ENCODE data around the gene ZSCAN5B.
"Not testable (repeated sequence)": the region's sequence is repeated elsewhere in the genome, so short reads cannot be mapped to it uniquely, and the experiment has no call there.

The ZSCAN5B gene

GRCh38 chr19:56197646-56198045, at the start of gene ZSCAN5B:
ZSCAN5B (minus strand) TSS chr19:56197783; CDS start chr19:56193052, 4,731 bp downstream.
- not testable (repeated sequence) for DNase-seq (ENCODE audit: low spot score)

- DNase-seq (ENCODE audit: low spot score): not testable (repeated sequence)
Measured at GRCh38 chr19:56245764-56246163, 48.2 kb upstream of the ZSCAN5B start.

DNA sequence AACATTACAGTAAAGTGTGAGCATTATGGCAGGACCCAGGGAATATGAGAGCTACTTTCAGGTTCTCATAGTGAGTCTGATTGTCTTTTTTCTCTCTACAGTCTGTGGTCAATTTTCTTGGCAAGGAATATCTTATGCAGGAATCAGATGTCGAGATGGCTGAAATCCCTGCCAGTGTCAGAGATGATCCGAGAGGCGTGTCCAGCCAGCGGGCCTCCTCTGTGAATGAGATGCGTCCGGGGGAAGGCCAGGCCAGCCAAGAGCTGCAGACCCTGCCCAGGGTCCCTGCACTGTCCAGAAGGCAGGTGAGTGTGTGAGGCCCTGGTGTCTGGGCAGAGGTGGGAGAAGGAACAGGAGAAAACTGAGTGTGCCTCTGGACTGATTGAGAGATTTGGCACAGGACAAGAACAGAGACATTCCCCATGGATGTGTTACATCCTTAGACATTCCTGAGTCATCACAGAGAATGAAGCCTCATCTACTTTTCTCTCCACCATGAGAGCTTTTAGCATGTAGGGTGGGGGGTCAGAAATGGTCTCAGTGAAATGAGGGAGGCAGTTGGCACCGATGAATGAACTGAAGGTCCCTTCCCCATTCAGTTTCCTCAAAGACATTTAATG, 47.6 kb upstream of the ZSCAN5B start:
- peak; percentile 16 for DNase-seq (ENCODE audit: low spot score)

DNA sequence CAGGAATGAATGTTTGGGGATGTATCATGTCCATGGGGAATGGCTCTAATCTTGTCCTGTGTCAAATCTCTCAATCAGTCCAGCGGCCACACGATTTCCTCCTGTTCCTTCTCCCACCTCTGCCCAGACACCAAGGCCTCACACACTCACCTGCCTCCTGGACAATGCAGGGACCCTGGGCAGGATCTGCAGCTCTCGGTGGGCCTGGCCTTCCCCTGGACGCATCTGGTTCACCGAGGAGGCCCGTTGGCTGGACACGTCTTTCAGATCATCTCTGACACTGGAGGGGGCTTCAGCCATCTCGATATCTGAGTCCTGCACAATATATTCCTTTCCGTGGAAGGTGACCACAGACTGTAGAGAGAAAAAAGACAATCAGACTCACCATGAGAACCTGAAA, 25.9 kb upstream of the ZSCAN5B start:
- no peak for DNase-seq (ENCODE audit: low spot score)

- no peak for DNase-seq (ENCODE audit: low spot score)
Measured at GRCh38 chr19:56222901-56223300, 25.3 kb upstream of the ZSCAN5B start.

DNA sequence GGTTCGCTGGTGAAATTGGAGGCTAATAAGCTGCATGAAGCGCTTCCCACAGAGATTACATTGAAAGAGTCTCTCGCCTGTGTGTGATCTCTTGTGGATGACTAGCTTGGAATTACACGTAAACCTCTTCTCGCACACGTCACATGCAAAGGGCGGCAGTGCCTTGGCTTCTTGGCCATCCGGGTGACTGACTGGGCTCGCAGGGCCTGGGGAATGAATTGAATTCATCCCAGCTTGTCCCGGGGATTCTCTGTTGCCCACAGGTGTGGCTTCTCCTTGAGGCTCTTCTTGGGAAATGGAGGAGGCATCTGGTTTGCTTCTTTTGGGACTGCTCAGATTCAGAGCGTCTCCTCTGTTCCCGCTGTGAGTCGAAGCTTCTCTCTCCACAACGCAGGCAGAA, 24.3 kb upstream of the ZSCAN5B start:
- DNase-seq (ENCODE audit: low spot score): no peak

- DNase-seq (ENCODE audit: low spot score): not testable (repeated sequence)
Measured at GRCh38 chr19:56221442-56221841, 23.9 kb upstream of the ZSCAN5B start.

DNA sequence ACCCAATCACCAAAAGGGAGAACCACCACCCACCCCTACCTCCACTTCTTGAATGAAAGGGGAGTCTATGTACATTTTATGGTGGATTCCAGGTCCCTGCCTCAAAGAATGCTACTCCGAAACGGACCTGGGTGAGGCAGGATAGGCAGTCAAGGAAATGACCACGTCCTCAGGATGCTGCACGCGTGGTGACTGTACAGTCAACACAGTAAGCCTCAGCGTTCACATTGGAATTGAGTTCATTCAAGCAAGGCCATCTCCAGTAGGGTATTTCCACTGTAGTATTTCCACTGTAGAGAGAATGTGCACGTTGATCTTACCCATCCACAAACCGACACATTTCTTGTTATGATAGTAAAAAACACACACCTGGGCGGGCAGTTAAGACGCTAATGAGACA, 21.4 kb upstream of the ZSCAN5B start:
- DNase-seq (ENCODE audit: low spot score): no peak

GRCh38 chr19:56217039-56217949, 19.7 kb upstream of the ZSCAN5B start:
- DNase-seq (ENCODE audit: low spot score): peak; percentile 26

- no peak for DNase-seq (ENCODE audit: low spot score)
Measured at GRCh38 chr19:56211718-56212117, 14.1 kb upstream of the ZSCAN5B start.

DNA sequence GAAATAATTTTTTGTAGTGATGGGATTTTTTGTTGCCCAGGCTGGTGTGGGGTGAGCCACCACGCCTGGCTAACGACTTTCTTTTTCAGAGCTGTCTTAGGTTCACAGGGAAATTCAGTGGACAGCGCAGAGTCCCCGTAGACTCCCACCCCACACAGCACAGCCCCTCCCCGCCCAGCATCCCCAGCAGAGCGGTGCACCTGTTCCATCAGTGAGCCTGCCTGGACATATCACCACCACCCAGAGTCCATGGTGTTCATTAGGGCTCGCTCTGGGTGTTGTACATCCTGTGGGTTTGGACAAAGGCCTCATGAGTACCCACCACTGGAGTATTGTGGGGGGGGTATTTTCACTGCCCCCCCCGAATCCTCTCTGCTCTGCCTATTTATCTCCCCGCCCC, 12.5 kb upstream of the ZSCAN5B start:
- not testable (repeated sequence) for DNase-seq (ENCODE audit: low spot score)

GRCh38 chr19:56209091-56209490, 11.5 kb upstream of the ZSCAN5B start:
- DNase-seq (ENCODE audit: low spot score): no peak

GRCh38 chr19:56207581-56207980, 10.0 kb upstream of the ZSCAN5B start:
- DNase-seq (ENCODE audit: low spot score): not testable (repeated sequence)

DNA sequence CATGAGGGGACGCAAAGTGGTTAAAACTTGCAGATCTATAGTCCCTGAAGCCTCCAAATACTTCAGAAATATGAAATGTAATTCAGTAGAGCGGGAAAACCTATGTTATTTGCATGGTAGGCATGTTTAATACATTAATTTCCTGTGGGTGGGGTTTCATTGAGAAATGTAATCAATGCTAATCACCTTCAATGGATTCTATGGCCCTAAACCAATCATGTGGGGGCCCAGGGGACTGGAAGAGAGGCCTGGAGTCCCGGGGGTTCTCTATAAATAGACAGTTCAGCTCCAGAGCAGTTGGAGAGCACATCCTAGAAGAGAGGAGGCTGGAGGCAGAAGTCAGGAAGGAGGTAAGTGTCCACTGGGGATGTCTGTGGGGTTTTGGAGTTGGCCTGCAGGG, 4.4 kb upstream of the ZSCAN5B start, which contains the start of gene ZSCAN5C:
Gene ZSCAN5C, plus strand, starts transcription at position 301 of the 400 bp plus-strand sequence. CDS start 3,641 bp downstream, outside the sequence.
- DNase-seq (ENCODE audit: low spot score): no peak

- DNase-seq (ENCODE audit: low spot score): no peak
Measured at GRCh38 chr19:56199687-56200086, 2.1 kb upstream of the ZSCAN5B start.

GRCh38 chr19:56193981-56194640, 3.5 kb downstream of the ZSCAN5B start:
- no peak for DNase-seq (ENCODE audit: low spot score)

- no peak for DNase-seq (ENCODE audit: low spot score)
Measured at GRCh38 chr19:56191711-56192110, 5.9 kb downstream of the ZSCAN5B start.

- no peak for DNase-seq (ENCODE audit: low spot score)
Measured at GRCh38 chr19:56191115-56191514, 6.5 kb downstream of the ZSCAN5B start.

DNA sequence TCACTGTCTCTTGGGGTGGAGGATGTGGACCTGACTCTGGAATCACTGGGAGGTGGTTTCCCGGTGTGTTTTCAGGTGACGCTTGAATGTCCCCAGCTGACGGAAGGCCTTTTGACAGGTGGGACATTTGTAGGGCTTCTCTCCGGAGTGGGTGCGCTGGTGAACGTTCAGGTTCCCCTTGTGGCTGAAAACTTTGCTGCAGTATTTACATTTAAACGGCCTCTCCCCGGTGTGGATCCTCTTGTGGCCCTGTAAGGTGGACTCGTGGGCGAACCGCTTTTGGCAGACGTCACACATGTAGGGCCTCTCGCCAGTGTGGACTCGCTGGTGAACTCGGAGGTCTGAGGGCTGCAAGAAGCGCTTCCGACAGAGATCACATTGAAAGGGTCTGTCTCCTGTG, 7.8 kb downstream of the ZSCAN5B start:
- no peak for DNase-seq (ENCODE audit: low spot score)

DNA sequence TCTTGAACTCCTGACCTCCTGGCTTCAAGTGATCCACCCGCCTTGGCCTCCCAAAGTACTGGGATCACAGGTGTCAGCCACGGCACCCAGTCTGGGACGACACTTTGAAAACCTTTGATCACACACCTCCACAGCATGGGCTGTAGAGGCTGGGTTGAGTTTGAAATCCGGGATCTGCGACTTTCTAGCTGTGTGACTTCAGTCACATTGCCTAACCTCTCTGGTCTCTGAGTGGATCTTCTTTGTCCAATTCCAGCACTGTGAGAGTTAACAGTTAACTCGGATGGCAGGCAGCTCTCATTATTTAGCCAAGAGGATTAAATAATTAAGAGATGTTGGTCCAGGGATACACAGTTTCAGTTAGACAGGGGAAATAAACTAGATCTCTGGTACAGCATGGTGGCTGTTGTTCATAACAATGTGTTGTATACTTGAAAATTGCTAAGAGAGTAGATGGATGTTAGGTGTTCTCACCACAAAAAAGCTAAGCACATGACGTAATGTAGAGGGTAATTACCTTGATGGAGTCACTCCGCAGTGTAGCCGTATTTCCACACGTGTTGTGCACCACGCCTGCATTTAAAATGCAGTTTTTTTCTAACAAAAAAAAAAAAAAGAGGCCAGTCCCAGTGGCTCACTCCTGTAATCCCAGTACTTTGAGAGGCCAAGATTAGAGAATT, 19.9 kb downstream of the ZSCAN5B start:
- DNase-seq (ENCODE audit: low spot score): no peak

DNA sequence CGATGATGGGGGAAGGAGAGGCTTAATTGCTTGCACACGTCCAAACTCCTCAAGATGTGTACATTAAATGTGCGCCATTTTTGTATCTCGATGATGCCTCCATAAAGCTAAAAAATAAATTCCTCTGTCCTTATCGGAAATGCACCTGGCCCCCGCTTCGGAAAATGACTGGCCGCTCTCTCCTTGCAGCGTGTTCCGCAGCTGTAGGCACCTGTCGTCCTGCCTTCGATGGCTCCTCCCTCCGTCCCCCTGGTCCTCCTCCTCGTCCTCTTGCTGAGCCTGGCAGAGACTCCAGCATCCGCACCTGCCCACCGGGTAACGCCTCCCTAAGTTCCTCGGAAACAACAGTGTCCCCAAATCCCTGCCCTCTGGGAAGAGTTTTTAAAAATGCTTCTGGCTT, 20.7 kb downstream of the ZSCAN5B start:
- no peak for DNase-seq (ENCODE audit: low spot score)

- DNase-seq (ENCODE audit: low spot score): not testable (repeated sequence)
Measured at GRCh38 chr19:56176310-56176709, 21.3 kb downstream of the ZSCAN5B start.

All from hepatic stellate cell (primary cell).